Osteocyte (in vitro differentiated cells): ENCODE measurements around the gene KIF18B. TPM values are rescaled to one million over a fixed set of nuclear protein-coding genes. Genes with fewer than 3 reads are reported as not detected.

ENCODE experiments used
- DNase-seq: peaks from one replicate; pipeline ENCODE4 v3.0.0; 2021; ENCODE audit warnings: mixed read lengths; ENCODE audit not compliant: unreplicated experiment; ENCODE audit errors: extremely low spot score
- H3K27ac Mint-ChIP-seq: one replicate; pipeline ENCODE4 v1.8.0; 2021; ENCODE audit warnings: mild to moderate bottlenecking, mixed read lengths; ENCODE audit not compliant: unreplicated experiment
- H3K27me3 Mint-ChIP-seq: one replicate; pipeline ENCODE4 v1.8.0; 2021; ENCODE audit warnings: mixed read lengths; ENCODE audit not compliant: unreplicated experiment
- H3K36me3 Mint-ChIP-seq: one replicate; pipeline ENCODE4 v1.8.0; 2021; ENCODE audit warnings: mixed read lengths; ENCODE audit not compliant: unreplicated experiment
- H3K4me1 Mint-ChIP-seq: one replicate; pipeline ENCODE4 v1.8.0; 2021; ENCODE audit warnings: mixed read lengths; ENCODE audit not compliant: unreplicated experiment
- H3K4me3 Mint-ChIP-seq: one replicate; pipeline ENCODE4 v1.8.0; 2021; ENCODE audit warnings: mild to moderate bottlenecking, moderate library complexity, mixed read lengths; ENCODE audit not compliant: unreplicated experiment
- H3K9me3 Mint-ChIP-seq: one replicate; pipeline ENCODE4 v1.8.0; 2021; ENCODE audit warnings: mixed read lengths; ENCODE audit not compliant: unreplicated experiment
- total RNA-seq: library from RNA; stranded (reverse); gene quantifications from 2 replicates; pipeline ENCODE4 v1.2.1, GENCODE V29; 2021
- TF ChIP-seq, protein P1 (sequence below): fragments of 200-600 bp; sonication (generic); IDR thresholded peaks from 2 replicates; pipeline ENCODE4 v1.5.0; 2021; ENCODE audit warnings: antibody characterized with exemption, mild to moderate bottlenecking, moderate library complexity

KIF18B gene
- total RNA-seq, 1 donor from 2014 or later = 6.9 TPM

DNA sequence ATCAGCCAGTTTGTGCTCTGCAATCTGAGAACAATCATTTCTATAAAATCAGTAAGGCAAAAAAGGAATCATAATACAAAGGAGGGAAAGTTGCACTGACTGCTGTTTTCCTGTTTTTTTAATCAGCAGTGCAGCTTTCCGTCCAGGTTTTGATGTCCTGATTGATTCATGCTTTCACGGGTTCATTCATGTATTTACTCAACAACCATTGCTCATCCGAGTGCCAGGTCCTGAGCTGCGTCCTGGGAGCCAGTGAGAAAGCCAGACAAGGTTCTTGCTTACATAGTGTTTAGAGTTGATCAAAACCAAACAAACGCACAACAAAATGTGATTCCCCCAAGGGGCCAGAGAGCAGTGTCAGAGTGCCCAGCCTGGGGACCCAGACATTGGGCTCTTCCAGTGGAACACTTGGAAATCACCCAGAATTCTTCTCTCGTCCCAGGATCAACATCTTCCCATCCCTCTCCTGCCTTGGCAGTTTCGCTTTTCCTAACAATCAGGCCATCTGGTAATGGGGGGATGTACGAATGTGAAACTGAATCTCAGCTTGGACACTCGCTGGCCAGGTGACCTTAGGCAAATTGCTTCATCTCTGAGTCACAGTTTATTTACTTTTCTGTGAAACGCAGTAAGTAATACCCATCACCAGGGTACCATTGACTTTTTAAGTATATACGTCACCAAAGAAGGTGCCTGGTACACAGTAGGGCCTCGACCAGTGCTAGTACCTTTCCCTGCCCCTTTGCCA is 33.8 kb upstream of the KIF18B start:
- TF ChIP-seq, protein P1, sequence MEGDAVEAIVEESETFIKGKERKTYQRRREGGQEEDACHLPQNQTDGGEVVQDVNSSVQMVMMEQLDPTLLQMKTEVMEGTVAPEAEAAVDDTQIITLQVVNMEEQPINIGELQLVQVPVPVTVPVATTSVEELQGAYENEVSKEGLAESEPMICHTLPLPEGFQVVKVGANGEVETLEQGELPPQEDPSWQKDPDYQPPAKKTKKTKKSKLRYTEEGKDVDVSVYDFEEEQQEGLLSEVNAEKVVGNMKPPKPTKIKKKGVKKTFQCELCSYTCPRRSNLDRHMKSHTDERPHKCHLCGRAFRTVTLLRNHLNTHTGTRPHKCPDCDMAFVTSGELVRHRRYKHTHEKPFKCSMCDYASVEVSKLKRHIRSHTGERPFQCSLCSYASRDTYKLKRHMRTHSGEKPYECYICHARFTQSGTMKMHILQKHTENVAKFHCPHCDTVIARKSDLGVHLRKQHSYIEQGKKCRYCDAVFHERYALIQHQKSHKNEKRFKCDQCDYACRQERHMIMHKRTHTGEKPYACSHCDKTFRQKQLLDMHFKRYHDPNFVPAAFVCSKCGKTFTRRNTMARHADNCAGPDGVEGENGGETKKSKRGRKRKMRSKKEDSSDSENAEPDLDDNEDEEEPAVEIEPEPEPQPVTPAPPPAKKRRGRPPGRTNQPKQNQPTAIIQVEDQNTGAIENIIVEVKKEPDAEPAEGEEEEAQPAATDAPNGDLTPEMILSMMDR = no peak
- H3K9me3 Mint-ChIP-seq = no peaks in the 10 kb centered on the region
- DNase-seq = no peak
- H3K36me3 Mint-ChIP-seq = no peaks in the 10 kb centered on the region
- peaks cover 11% of the 10 kb centered on the region for H3K4me1 Mint-ChIP-seq
- H3K4me3 Mint-ChIP-seq = no peak overlapping the region
- peaks cover 17% of the 10 kb centered on the region for H3K27me3 Mint-ChIP-seq
- H3K27ac Mint-ChIP-seq = no peak overlapping the region

DNA sequence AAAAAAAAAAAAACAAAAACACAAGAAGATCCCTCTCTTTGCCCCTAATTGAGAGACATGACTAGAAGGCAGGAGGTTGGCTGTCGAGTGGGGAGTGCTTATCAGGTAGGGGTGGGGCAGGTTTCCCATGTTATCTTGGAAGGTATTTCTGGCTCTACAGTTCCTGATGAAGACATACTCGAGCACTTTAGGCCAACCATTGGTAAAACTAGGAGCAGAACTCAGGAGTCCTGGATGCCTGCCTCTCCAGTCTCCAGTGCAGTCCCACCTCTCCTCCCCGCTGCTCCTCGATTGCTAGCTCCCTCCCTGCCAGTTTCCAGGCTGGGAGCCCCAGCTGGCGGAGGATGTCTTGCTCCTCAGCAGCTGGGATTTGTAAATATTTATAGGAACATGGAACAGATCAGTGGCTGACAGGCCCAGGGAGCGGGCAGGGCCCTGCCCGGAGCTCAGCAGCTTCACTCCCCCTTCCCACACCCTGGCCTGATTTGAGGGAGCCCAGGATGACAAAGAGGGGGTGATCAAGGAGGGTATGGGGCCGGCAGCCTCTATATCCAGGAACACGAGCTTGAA is 31.9 kb upstream of the KIF18B start:
- no peaks in the 10 kb centered on the region for H3K36me3 Mint-ChIP-seq
- peaks cover 11% of the 10 kb centered on the region for H3K4me1 Mint-ChIP-seq
- TF ChIP-seq, protein P1 = no peak
- H3K27ac Mint-ChIP-seq = no peak overlapping the region
- H3K27me3 Mint-ChIP-seq = peaks cover 26% of the 10 kb centered on the region
- no peaks in the 10 kb centered on the region for H3K9me3 Mint-ChIP-seq
- no peak for DNase-seq
- no peak overlapping the region for H3K4me3 Mint-ChIP-seq

DNA sequence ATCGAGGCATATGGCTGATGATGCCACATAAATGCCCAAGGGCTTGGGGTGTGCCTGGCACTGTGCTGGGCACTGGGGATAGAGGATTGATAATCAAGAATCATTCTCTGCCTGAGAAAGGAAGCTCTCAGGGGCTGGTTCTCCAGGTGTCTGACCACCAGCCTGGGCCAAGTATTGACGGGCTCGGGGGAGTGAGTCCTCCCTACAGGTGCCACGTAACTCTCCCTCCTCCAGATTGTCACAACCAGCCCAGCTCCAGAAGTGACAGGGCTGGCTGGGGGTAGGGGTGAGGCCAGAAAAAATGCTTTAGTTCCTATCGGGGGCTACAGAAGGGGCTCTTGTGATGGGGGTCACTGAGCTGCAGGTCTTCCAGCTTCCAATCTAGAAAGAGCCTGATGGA is 31.2 kb upstream of the KIF18B start:
- Mint-ChIP-seq H3K27ac (no peak overlapping the region), H3K27me3 (peaks cover 26% of the 10 kb centered on the region), H3K9me3 (no peaks in the 10 kb centered on the region), H3K4me3 (no peak overlapping the region), H3K4me1 (peaks cover 11% of the 10 kb centered on the region), H3K36me3 (no peaks in the 10 kb centered on the region)
- TF ChIP-seq, protein P1 = no peak
- DNase-seq = no peak

GRCh38 chr17:44977814-44978550 is 30.4 kb upstream of the KIF18B start:
- TF ChIP-seq, protein P1 = no peak
- H3K27ac Mint-ChIP-seq = no peak overlapping the region
- H3K36me3 Mint-ChIP-seq = no peaks in the 10 kb centered on the region
- H3K4me3 Mint-ChIP-seq = no peak overlapping the region
- no peaks in the 10 kb centered on the region for H3K9me3 Mint-ChIP-seq
- DNase-seq = no peak
- H3K4me1 Mint-ChIP-seq = peaks cover 11% of the 10 kb centered on the region
- H3K27me3 Mint-ChIP-seq = peaks cover 26% of the 10 kb centered on the region

DNA sequence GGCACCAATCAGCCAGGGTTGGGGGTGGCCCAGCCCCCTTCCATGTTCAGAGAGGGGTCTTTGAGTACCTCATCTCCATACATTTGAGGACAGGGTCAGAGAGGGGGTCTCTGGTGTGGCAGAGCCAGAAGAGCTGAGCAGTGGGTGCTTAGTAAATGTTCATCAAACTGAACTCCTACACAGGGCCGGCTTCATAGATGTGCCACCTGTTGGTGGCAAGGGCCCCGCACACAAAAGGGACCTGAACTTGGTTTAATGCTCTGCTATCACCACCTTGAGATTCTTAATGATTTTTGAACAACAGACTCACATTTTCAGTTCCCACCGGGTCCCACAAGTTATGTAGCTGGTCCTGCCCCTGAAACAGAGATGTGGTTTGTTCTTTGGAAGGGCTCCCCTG is 29.5 kb upstream of the KIF18B start:
- H3K27me3 Mint-ChIP-seq = peaks cover 26% of the 10 kb centered on the region
- no peaks in the 10 kb centered on the region for H3K36me3 Mint-ChIP-seq
- H3K27ac Mint-ChIP-seq = no peak overlapping the region
- TF ChIP-seq, protein P1 = no peak
- no peak for DNase-seq
- H3K9me3 Mint-ChIP-seq = no peaks in the 10 kb centered on the region
- peaks cover 11% of the 10 kb centered on the region for H3K4me1 Mint-ChIP-seq
- H3K4me3 Mint-ChIP-seq = no peak overlapping the region
